HepG2 (cell line): Measurements from ENCODE around the gene BASP1. TPM values are rescaled to one million over a fixed set of nuclear protein-coding genes. Genes with fewer than 3 reads are reported as not detected.

Experiments used
- ATAC-seq: fragments of 200-7000 bp; cut with Tn5 transposase; 3 replicates; pipeline ENCODE4 v1.9.1; 2020; ENCODE audit warnings: mild to moderate bottlenecking, moderate library complexity
- BruUV-seq: library from RNA; stranded (reverse); fragments of 400-500 nt; replicated peaks from 2 replicates; lab custom pipeline; 2021; lab: Mats Ljungman, UMichigan
- CTCF ChIA-PET: fragments of 300-600 bp; formaldehyde crosslinking; extraction: SDS; loops from one replicate; lab custom pipeline; 2021; ENCODE audit warnings: low total read pairs, inconsistent platforms, low intra/inter-chr PET ratio; lab: Yijun Ruan, JAX
- POLR2A ChIA-PET: fragments of 350-600 bp; sonication (Branson Sonifier 250); formaldehyde crosslinking; loops from one replicate; lab custom pipeline; 2020; ENCODE audit warnings: antibody characterized with exemption, inconsistent platforms; lab: Yijun Ruan, JAX
- DNase-seq: peaks from one replicate; pipeline ENCODE4 v3.0.0-alpha.2; 2015; ENCODE audit warnings: low spot score
- FAIRE-seq: peaks from 3 replicates; lab custom pipeline; 2011; peaks lifted over from hg19 to GRCh38; lab: Jason Lieb, UNC
- H2AFZ ChIP-seq: one replicate; pipeline ENCODE4 v1.6.1; 2011; ENCODE audit warnings: low read length, inconsistent platforms
- H3K27ac ChIP-seq: fragments of 300-600 bp; 3 replicates; pipeline ENCODE4 v1.8.0; 2011; ENCODE audit warnings: mixed run types, mild to moderate bottlenecking, mixed read lengths, low read length, inconsistent platforms; ENCODE audit not compliant: insufficient read depth; ENCODE audit errors: extremely low read length
- H3K27me3 ChIP-seq, 2 experiments: fragments of 200-600 bp in 1 of 2; 2 replicates in 1 of 2; 3 replicates in 1 of 2; pipeline versions ENCODE4 v1.6.0 to v1.8.0; 2011; ENCODE audit warnings: low read length in 2 of 2, mild to moderate bottlenecking in 2 of 2, moderate library complexity in 2 of 2, inconsistent platforms in 1 of 2; ENCODE audit not compliant: insufficient read depth in 2 of 2, control insufficient read depth in 1 of 2
- H3K36me3 ChIP-seq, 2 experiments: fragments of 200-600 bp in 1 of 2; replicated peaks in 1 of 2; 2 replicates in 1 of 2; 3 replicates in 1 of 2; pipeline versions ENCODE4 v1.5.1 to v1.8.0; 2011; ENCODE audit warnings: low read length in 2 of 2, inconsistent platforms in 1 of 2; ENCODE audit not compliant: insufficient read depth in 2 of 2, control insufficient read depth in 1 of 2
- H3K4me1 ChIP-seq: 2 replicates; pipeline ENCODE4 v1.5.1; 2012; ENCODE audit warnings: low read length, inconsistent platforms; ENCODE audit not compliant: insufficient read depth
- H3K4me2 ChIP-seq: 2 replicates; pipeline ENCODE4 v1.6.0; 2011; ENCODE audit warnings: low read depth, low read length, inconsistent platforms
- H3K4me3 ChIP-seq, 3 experiments: fragments of 200-600 bp in 1 of 3; sonication (generic), shearing (Covaris generic) in 1 of 3; replicated peaks in 1 of 3; 2 replicates each; pipeline ENCODE4 v1.5.1; 2011 to 2016; ENCODE audit warnings: low read length in 3 of 3, inconsistent platforms in 2 of 3, low read depth in 2 of 3, mild to moderate bottlenecking in 2 of 3, control low read depth in 1 of 3, mixed read lengths in 1 of 3; ENCODE audit not compliant: insufficient read depth in 1 of 3
- H3K79me2 ChIP-seq: one replicate; pipeline ENCODE4 v1.6.1; 2011; ENCODE audit warnings: low read length, inconsistent platforms; ENCODE audit not compliant: insufficient read depth
- H3K9ac ChIP-seq: 2 replicates; pipeline ENCODE4 v1.6.0; 2011; ENCODE audit warnings: mild to moderate bottlenecking, low read depth, low read length, inconsistent platforms; ENCODE audit not compliant: insufficient read depth
- H3K9me3 ChIP-seq: 2 replicates; pipeline ENCODE4 v1.5.1; 2012; ENCODE audit warnings: mild to moderate bottlenecking, low read length
- H4K20me1 ChIP-seq: 2 replicates; pipeline ENCODE4 v1.6.0; 2011; ENCODE audit warnings: inconsistent platforms, mild to moderate bottlenecking, low read length, moderate library complexity; ENCODE audit not compliant: insufficient read depth
- FOXP1 ChIP-seq, 2 experiments: fragments of 450-650 bp in 1 of 2; IDR thresholded peaks; 2 replicates each; pipeline ENCODE4 v1.6.1; 2017 to 2018; ENCODE audit warnings: antibody characterized with exemption in 1 of 2
- HMG20A ChIP-seq: IDR thresholded peaks from 2 replicates; pipeline ENCODE4 v1.6.1; 2016; ENCODE audit warnings: borderline replicate concordance
- HOXD1 ChIP-seq: sonication (generic); formaldehyde crosslinking; IDR thresholded peaks from 2 replicates; pipeline ENCODE4 v1.5.0; 2020; ENCODE audit warnings: missing genetic modification reagents
- JDP2 ChIP-seq: sonication (generic); formaldehyde crosslinking; IDR thresholded peaks from 2 replicates; pipeline ENCODE4 v1.8.1; 2022; ENCODE audit warnings: missing genetic modification reagents, borderline replicate concordance
- SNRNP70 ChIP-seq: fragments of 200-400 bp; formaldehyde crosslinking; IDR thresholded peaks from 2 replicates; pipeline ENCODE4 v1.6.1; 2017; ENCODE audit warnings: mild to moderate bottlenecking, low read depth, low read length, moderate library complexity
- SP1 ChIP-seq, 2 experiments: fragments of 450-650 bp in 1 of 2; sonication (generic) in 1 of 2; formaldehyde crosslinking in 1 of 2; IDR thresholded peaks; 2 replicates each; pipeline versions ENCODE4 v1.4.0 to v1.6.1; 2016 to 2020; ENCODE audit warnings: missing genetic modification reagents in 1 of 2
- SRSF1 ChIP-seq: fragments of 200-400 bp; formaldehyde crosslinking; optimal IDR thresholded peaks from 2 replicates; pipeline ENCODE3; 2017; ENCODE audit warnings: mild to moderate bottlenecking, low read depth, low read length, moderate library complexity
- ZNF136 ChIP-seq: sonication (generic); formaldehyde crosslinking; IDR thresholded peaks from 2 replicates; pipeline ENCODE4 v1.8.1; 2022; ENCODE audit warnings: low read depth, mild to moderate bottlenecking, moderate library complexity, missing genetic modification reagents
- ZNF180 ChIP-seq: sonication (generic); formaldehyde crosslinking; IDR thresholded peaks from 2 replicates; pipeline ENCODE4 v1.4.0; 2020; ENCODE audit warnings: low read depth, missing genetic modification reagents, borderline replicate concordance
- ZNF33A ChIP-seq: sonication (generic); formaldehyde crosslinking; IDR thresholded peaks from 2 replicates; pipeline ENCODE4 v1.5.1; 2020; ENCODE audit warnings: missing genetic modification reagents, mild to moderate bottlenecking, moderate library complexity, borderline replicate concordance
- ZNF660 ChIP-seq: sonication (generic); formaldehyde crosslinking; IDR thresholded peaks from 2 replicates; pipeline ENCODE4 v1.5.1; 2020; ENCODE audit warnings: mild to moderate bottlenecking, low read depth, missing genetic modification reagents, borderline replicate concordance
- WGBS: methylation state at CpG from one replicate; pipeline ENCODE4 v1.1.6; 2017; ENCODE audit warnings: low lambda C conversion rate; 5-methylcytosine and 5-hydroxymethylcytosine counted together
- in situ Hi-C: cut with HindIII; loops from 2 replicates; pipeline ENCODE4 v1.10.0; 2017; ENCODE audit warnings: low pct_unique_long_range_greater_than_20kb; ENCODE audit not compliant: extremely low pct_ligation_motif_present
- intact Hi-C: fragments of 100-400 bp; cut with micrococcal nuclease; formaldehyde crosslinking; loops from one replicate; pipeline ENCODE4 v1.10.0; 2022; ENCODE audit not compliant: unreplicated experiment
- polyA plus RNA-seq, 8 experiments: library from polyadenylated mRNA; depleted of rRNA in 3 of 8; stranded (reverse) in 7 of 8; unstranded in 1 of 8; fragments of >200 nt; fragmentation: Illumina TruSeq in 4 of 8; extraction: Trizol in 4 of 8; gene quantifications; 2 replicates each; pipeline versions ENCODE4 v1.2.1 to v1.2.3, GENCODE V29; 2011 to 2016; ENCODE audit warnings: low read depth in 4 of 8, missing spikeins in 1 of 8, mixed read lengths in 1 of 8; ENCODE audit not compliant: insufficient read depth in 1 of 8
- total RNA-seq, 5 experiments: library from RNA; depleted of rRNA; stranded (reverse); fragments of >200 nt; fragmentation: Illumina TruSeq; extraction: Trizol; gene quantifications; 2 replicates each; pipeline ENCODE4 v1.2.3, GENCODE V29; 2016; ENCODE audit warnings: low read depth in 1 of 5
- TF ChIP-seq, protein P1 (sequence below): fragments of 450-650 bp; IDR thresholded peaks from 2 replicates; pipeline ENCODE4 v1.6.1; 2017
- TF ChIP-seq, protein P2 (sequence below): sonication (generic); formaldehyde crosslinking; IDR thresholded peaks from 2 replicates; pipeline ENCODE4 v1.9.0; 2021; ENCODE audit warnings: mild to moderate bottlenecking, missing genetic modification reagents
- TF ChIP-seq, protein P3 (sequence below): sonication (generic); formaldehyde crosslinking; IDR thresholded peaks from 2 replicates; pipeline ENCODE4 v1.8.1; 2023; ENCODE audit warnings: mild to moderate bottlenecking, missing genetic modification reagents
- TF ChIP-seq, protein P4 (sequence below): sonication (generic); formaldehyde crosslinking; IDR thresholded peaks from 2 replicates; pipeline ENCODE4 v1.4.0; 2020; ENCODE audit warnings: missing genetic modification reagents

Gene BASP1
- total and polyA plus RNA-seq, 2 of the 13 experiments (the other 11 are each of a cell fraction or from before 2014, with no cell fraction given) = 0.04 TPM; not detected in 1

DNA sequence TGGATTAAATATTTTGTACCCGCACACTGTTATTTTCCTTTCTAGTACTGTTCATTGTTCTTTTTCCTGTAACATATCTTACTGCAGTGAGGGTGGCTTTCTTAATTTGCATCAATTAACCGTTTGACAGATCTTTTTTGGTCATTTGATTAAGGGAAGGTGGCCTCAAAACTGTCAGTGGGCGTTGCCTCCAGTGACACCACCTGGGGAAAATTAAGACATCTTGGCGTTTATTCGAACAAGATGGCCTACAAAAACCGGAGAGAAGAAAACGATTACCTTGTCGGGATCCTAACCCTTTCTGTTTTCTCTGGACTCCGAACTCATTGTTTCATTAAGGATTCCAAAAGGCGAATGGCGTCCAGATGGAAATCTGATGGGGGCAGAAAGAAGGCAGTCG lies 2.0 kb downstream of the BASP1 start:
- CTCF ChIA-PET = no interaction called here
- Histone ChIP-seq H3K36me3 (no peaks in the 10 kb centered on the region), H3K27ac (no peak overlapping the region), H3K79me2 (no peaks in the 10 kb centered on the region), H3K27me3 (no peaks in the 10 kb centered on the region), H3K9me3 (no peaks in the 10 kb centered on the region), H3K9ac (no peak overlapping the region), H3K4me1 (no peaks in the 10 kb centered on the region), H4K20me1 (no peaks in the 10 kb centered on the region), H3K4me2 (no peak overlapping the region), H3K4me3 (no peak overlapping the region), H2AFZ (no peak overlapping the region)
- no TSS peak for BruUV-seq
- POLR2A ChIA-PET = no interaction called here
- no peak for ATAC-seq
- in situ Hi-C loops = loop anchor here (5.0 kb wide), 1 partner anchor 1088 kb away; no protein-coding TSS in a partner anchor
- WGBS = 54% methylated on average over 12 of the region's 12 CpGs
- intact Hi-C loops = no loop called here
- DNase-seq = no peak
- FAIRE-seq = no peak
- TF ChIP-seq, protein P1, sequence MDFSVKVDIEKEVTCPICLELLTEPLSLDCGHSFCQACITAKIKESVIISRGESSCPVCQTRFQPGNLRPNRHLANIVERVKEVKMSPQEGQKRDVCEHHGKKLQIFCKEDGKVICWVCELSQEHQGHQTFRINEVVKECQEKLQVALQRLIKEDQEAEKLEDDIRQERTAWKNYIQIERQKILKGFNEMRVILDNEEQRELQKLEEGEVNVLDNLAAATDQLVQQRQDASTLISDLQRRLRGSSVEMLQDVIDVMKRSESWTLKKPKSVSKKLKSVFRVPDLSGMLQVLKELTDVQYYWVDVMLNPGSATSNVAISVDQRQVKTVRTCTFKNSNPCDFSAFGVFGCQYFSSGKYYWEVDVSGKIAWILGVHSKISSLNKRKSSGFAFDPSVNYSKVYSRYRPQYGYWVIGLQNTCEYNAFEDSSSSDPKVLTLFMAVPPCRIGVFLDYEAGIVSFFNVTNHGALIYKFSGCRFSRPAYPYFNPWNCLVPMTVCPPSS = no peak
- TF ChIP-seq, protein P2, sequence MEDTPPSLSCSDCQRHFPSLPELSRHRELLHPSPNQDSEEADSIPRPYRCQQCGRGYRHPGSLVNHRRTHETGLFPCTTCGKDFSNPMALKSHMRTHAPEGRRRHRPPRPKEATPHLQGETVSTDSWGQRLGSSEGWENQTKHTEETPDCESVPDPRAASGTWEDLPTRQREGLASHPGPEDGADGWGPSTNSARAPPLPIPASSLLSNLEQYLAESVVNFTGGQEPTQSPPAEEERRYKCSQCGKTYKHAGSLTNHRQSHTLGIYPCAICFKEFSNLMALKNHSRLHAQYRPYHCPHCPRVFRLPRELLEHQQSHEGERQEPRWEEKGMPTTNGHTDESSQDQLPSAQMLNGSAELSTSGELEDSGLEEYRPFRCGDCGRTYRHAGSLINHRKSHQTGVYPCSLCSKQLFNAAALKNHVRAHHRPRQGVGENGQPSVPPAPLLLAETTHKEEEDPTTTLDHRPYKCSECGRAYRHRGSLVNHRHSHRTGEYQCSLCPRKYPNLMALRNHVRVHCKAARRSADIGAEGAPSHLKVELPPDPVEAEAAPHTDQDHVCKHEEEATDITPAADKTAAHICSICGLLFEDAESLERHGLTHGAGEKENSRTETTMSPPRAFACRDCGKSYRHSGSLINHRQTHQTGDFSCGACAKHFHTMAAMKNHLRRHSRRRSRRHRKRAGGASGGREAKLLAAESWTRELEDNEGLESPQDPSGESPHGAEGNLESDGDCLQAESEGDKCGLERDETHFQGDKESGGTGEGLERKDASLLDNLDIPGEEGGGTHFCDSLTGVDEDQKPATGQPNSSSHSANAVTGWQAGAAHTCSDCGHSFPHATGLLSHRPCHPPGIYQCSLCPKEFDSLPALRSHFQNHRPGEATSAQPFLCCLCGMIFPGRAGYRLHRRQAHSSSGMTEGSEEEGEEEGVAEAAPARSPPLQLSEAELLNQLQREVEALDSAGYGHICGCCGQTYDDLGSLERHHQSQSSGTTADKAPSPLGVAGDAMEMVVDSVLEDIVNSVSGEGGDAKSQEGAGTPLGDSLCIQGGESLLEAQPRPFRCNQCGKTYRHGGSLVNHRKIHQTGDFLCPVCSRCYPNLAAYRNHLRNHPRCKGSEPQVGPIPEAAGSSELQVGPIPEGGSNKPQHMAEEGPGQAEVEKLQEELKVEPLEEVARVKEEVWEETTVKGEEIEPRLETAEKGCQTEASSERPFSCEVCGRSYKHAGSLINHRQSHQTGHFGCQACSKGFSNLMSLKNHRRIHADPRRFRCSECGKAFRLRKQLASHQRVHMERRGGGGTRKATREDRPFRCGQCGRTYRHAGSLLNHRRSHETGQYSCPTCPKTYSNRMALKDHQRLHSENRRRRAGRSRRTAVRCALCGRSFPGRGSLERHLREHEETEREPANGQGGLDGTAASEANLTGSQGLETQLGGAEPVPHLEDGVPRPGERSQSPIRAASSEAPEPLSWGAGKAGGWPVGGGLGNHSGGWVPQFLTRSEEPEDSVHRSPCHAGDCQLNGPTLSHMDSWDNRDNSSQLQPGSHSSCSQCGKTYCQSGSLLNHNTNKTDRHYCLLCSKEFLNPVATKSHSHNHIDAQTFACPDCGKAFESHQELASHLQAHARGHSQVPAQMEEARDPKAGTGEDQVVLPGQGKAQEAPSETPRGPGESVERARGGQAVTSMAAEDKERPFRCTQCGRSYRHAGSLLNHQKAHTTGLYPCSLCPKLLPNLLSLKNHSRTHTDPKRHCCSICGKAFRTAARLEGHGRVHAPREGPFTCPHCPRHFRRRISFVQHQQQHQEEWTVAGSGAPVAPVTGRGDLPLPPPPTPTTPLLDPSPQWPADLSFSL = no peak
- TF ChIP-seq HMG20A (CRISPR knock-in tag) (no peak), SRSF1 (no peak), SP1 (IDR thresholded peaks at IDR 0.05) (no peak), SP1 (CRISPR knock-in tag; IDR thresholded peaks at IDR 0.05) (no peak), HOXD1 (no peak), FOXP1 (IDR thresholded peaks at IDR 0.05) (no peak), FOXP1 (CRISPR knock-in tag; IDR thresholded peaks at IDR 0.05) (no peak), ZNF660 (CRISPR knock-in tag) (no peak), ZNF136 (CRISPR knock-in tag) (no peak), SNRNP70 (no peak), ZNF180 (CRISPR knock-in tag) (no peak), JDP2 (CRISPR knock-in tag) (no peak), ZNF33A (CRISPR knock-in tag) (no peak)
- TF ChIP-seq, protein P3, sequence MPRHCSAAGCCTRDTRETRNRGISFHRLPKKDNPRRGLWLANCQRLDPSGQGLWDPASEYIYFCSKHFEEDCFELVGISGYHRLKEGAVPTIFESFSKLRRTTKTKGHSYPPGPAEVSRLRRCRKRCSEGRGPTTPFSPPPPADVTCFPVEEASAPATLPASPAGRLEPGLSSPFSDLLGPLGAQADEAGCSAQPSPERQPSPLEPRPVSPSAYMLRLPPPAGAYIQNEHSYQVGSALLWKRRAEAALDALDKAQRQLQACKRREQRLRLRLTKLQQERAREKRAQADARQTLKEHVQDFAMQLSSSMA = no peak
- TF ChIP-seq, protein P4, sequence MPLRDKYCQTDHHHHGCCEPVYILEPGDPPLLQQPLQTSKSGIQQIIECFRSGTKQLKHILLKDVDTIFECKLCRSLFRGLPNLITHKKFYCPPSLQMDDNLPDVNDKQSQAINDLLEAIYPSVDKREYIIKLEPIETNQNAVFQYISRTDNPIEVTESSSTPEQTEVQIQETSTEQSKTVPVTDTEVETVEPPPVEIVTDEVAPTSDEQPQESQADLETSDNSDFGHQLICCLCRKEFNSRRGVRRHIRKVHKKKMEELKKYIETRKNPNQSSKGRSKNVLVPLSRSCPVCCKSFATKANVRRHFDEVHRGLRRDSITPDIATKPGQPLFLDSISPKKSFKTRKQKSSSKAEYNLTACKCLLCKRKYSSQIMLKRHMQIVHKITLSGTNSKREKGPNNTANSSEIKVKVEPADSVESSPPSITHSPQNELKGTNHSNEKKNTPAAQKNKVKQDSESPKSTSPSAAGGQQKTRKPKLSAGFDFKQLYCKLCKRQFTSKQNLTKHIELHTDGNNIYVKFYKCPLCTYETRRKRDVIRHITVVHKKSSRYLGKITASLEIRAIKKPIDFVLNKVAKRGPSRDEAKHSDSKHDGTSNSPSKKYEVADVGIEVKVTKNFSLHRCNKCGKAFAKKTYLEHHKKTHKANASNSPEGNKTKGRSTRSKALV (CRISPR knock-in tag) = no peak
